ENCODE measurements around the gene MISP.

The MISP gene

GRCh38 chr19:798415-799075, 47.6 kb downstream of the MISP start:
- DNase-seq = no peak

- DNase-seq = no peak
Observed at GRCh38 chr19:799076-799881, 48.4 kb downstream of the MISP start.

GRCh38 chr19:800360-801029, 49.6 kb downstream of the MISP start:
- no peak for DNase-seq

GRCh38 chr19:801030-801860, 50.3 kb downstream of the MISP start:
- DNase-seq = no peak

- DNase-seq = no peak
Observed at GRCh38 chr19:801861-802497, 51.1 kb downstream of the MISP start.

- no peak for DNase-seq
Observed at GRCh38 chr19:802498-803098, 51.7 kb downstream of the MISP start.

GRCh38 chr19:803099-803561, 52.2 kb downstream of the MISP start:
- DNase-seq = no peak

GRCh38 chr19:803686-804418, 52.9 kb downstream of the MISP start:
- DNase-seq = no peak

GRCh38 chr19:804419-805165, 53.7 kb downstream of the MISP start:
- no peak for DNase-seq

GRCh38 chr19:805166-805551, 54.2 kb downstream of the MISP start:
- no peak for DNase-seq

- no peak for DNase-seq
Observed at GRCh38 chr19:805600-806550, 55.0 kb downstream of the MISP start.

GRCh38 chr19:806815-807421, 56.0 kb downstream of the MISP start:
- DNase-seq = no peak

- no peak for DNase-seq
Observed at GRCh38 chr19:807627-808422, 56.9 kb downstream of the MISP start.

- DNase-seq = no peak
Observed at GRCh38 chr19:808423-808775, 57.5 kb downstream of the MISP start.

GRCh38 chr19:810077-810855, 59.4 kb downstream of the MISP start:
- no peak for DNase-seq

- DNase-seq = no peak
Observed at GRCh38 chr19:810883-811489, 60.1 kb downstream of the MISP start.

Measured in CD4-positive, alpha-beta T cell treated with Interleukin-21 for 1 hour (primary cell).